ENCODE data around the gene TMTC4. TPM values are rescaled to one million over a fixed set of nuclear protein-coding genes. Genes with fewer than 3 reads are reported as not detected.

Gene TMTC4, protein sequence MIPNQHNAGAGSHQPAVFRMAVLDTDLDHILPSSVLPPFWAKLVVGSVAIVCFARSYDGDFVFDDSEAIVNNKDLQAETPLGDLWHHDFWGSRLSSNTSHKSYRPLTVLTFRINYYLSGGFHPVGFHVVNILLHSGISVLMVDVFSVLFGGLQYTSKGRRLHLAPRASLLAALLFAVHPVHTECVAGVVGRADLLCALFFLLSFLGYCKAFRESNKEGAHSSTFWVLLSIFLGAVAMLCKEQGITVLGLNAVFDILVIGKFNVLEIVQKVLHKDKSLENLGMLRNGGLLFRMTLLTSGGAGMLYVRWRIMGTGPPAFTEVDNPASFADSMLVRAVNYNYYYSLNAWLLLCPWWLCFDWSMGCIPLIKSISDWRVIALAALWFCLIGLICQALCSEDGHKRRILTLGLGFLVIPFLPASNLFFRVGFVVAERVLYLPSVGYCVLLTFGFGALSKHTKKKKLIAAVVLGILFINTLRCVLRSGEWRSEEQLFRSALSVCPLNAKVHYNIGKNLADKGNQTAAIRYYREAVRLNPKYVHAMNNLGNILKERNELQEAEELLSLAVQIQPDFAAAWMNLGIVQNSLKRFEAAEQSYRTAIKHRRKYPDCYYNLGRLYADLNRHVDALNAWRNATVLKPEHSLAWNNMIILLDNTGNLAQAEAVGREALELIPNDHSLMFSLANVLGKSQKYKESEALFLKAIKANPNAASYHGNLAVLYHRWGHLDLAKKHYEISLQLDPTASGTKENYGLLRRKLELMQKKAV
- total RNA-seq: 24.0 and 32.6 TPM in 2 replicates
- polyA plus RNA-seq: 13.3 and 15.0 TPM in 2 replicates

DNA sequence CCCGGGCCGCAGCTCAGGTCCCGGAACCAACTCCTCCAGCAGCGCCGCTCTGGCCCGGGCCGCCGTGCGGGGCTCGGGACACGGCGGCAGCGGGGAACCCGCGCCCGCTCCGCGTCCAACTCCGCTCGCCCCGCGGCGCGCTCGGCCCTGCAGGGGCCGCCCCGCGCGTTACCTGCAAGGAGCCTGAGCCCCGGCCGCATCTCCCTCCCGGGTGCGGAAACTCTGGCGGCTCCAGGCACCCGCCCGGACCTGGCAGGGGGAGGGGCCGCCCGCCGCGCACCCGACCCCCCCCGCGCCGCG, at the start of gene TMTC4:
TMTC4 (minus strand) TSS at position 224 of the 300 bp plus-strand sequence. CDS start 4,433 bp downstream, outside the sequence.
- WGBS (ENCODE audit: low lambda C conversion rate, missing lambda C conversion rate): 0% methylated on average over 21 of the region's 45 CpGs
- no peak for DNase-seq (ENCODE audit: low spot score)
- no peaks in the 10 kb centered on the region for H3K9me2 ChIP-seq (replicated peaks; ENCODE audit: insufficient read depth)
- TF ChIP-seq, protein P1, sequence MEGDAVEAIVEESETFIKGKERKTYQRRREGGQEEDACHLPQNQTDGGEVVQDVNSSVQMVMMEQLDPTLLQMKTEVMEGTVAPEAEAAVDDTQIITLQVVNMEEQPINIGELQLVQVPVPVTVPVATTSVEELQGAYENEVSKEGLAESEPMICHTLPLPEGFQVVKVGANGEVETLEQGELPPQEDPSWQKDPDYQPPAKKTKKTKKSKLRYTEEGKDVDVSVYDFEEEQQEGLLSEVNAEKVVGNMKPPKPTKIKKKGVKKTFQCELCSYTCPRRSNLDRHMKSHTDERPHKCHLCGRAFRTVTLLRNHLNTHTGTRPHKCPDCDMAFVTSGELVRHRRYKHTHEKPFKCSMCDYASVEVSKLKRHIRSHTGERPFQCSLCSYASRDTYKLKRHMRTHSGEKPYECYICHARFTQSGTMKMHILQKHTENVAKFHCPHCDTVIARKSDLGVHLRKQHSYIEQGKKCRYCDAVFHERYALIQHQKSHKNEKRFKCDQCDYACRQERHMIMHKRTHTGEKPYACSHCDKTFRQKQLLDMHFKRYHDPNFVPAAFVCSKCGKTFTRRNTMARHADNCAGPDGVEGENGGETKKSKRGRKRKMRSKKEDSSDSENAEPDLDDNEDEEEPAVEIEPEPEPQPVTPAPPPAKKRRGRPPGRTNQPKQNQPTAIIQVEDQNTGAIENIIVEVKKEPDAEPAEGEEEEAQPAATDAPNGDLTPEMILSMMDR (IDR thresholded peaks at IDR 0.05; ENCODE audit: poor library complexity): no peak
- no peak for TF ChIP-seq EZH2 (IDR thresholded peaks at IDR 0.05; ENCODE audit: borderline replicate concordance)
- no peak for TF ChIP-seq EZH2phosphoT487 (IDR thresholded peaks at IDR 0.05; ENCODE audit: low read depth, severe bottlenecking, unreplicated experiment)
- peak within 1 kb of the TSS; percentile 93 for H3K4me3 ChIP-seq
- H3K27me3 ChIP-seq: peaks cover 6% of the 10 kb centered on the region
- peaks cover 38% of the 10 kb centered on the region for H3K79me2 ChIP-seq
- peak within 1 kb of the TSS; percentile 94 for H3K27ac ChIP-seq
- H3K36me3 ChIP-seq (replicated peaks; ENCODE audit: insufficient read depth, low read depth): no peaks in the 10 kb centered on the region
- peaks cover 14% of the 10 kb centered on the region for H3K4me1 ChIP-seq (ENCODE audit: insufficient read depth)
- peaks cover 4% of the 10 kb centered on the region for H4K20me1 ChIP-seq (ENCODE audit: insufficient read depth, poor library complexity, severe bottlenecking)
- H2AFZ ChIP-seq: peak within 1 kb of the TSS; percentile 63
- peak within 1 kb of the TSS; percentile 92 for H3K4me2 ChIP-seq
- H3K9me3 ChIP-seq (ENCODE audit: low read depth): no peaks in the 10 kb centered on the region

DNA sequence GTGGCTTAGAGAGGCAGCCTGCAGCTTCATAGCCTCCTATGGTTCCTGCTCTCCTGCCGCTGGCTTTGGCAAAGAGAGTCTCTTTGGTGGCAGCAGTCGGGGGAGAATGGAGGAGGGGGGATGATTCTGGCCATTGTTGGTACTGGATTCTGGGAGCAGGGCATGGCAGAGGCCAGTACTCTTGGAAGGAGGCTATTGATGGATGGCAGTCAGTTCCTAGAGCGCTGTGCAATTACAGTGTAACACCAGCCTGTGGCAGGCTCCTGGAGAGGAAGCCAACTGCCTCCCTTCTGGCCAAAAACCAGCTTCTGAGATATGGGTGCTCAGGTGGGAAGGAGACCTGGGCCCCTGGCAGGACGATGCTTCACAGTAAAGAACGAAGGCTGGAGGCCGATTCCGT, 47.9 kb upstream of the TMTC4 start:
- DNase-seq (ENCODE audit: low spot score): no peak
- H3K4me2 ChIP-seq: no peak overlapping the region
- H3K9me2 ChIP-seq (replicated peaks; ENCODE audit: insufficient read depth): no peaks in the 10 kb centered on the region
- 89% methylated on average over 7 of the region's 7 CpGs for WGBS (ENCODE audit: low lambda C conversion rate, missing lambda C conversion rate)
- H2AFZ ChIP-seq: no peak overlapping the region
- H3K4me3 ChIP-seq: no peak overlapping the region
- no peaks in the 10 kb centered on the region for H3K36me3 ChIP-seq (replicated peaks; ENCODE audit: insufficient read depth, low read depth)
- H4K20me1 ChIP-seq (ENCODE audit: insufficient read depth, poor library complexity, severe bottlenecking): no peaks in the 10 kb centered on the region
- H3K9me3 ChIP-seq (ENCODE audit: low read depth): no peaks in the 10 kb centered on the region
- no peak overlapping the region for H3K27ac ChIP-seq
- H3K4me1 ChIP-seq (ENCODE audit: insufficient read depth): no peaks in the 10 kb centered on the region
- H3K79me2 ChIP-seq: no peaks in the 10 kb centered on the region
- no peaks in the 10 kb centered on the region for H3K27me3 ChIP-seq
- TF ChIP-seq EZH2 (IDR thresholded peaks at IDR 0.05; ENCODE audit: borderline replicate concordance) (no peak), EZH2phosphoT487 (IDR thresholded peaks at IDR 0.05; ENCODE audit: low read depth, severe bottlenecking, unreplicated experiment) (no peak)
- TF ChIP-seq, protein P1 (IDR thresholded peaks at IDR 0.05; ENCODE audit: poor library complexity): no peak

- Histone ChIP-seq H3K4me2 (no peak overlapping the region), H3K4me1 (ENCODE audit: insufficient read depth) (no peaks in the 10 kb centered on the region), H2AFZ (no peak overlapping the region), H3K9me3 (ENCODE audit: low read depth) (no peaks in the 10 kb centered on the region), H3K4me3 (no peak overlapping the region), H3K9me2 (replicated peaks; ENCODE audit: insufficient read depth) (no peaks in the 10 kb centered on the region), H3K27me3 (no peaks in the 10 kb centered on the region), H3K27ac (no peak overlapping the region), H3K79me2 (no peaks in the 10 kb centered on the region), H3K36me3 (replicated peaks; ENCODE audit: insufficient read depth, low read depth) (no peaks in the 10 kb centered on the region), H4K20me1 (ENCODE audit: insufficient read depth, poor library complexity, severe bottlenecking) (no peaks in the 10 kb centered on the region)
- no peak for TF ChIP-seq EZH2phosphoT487 (IDR thresholded peaks at IDR 0.05; ENCODE audit: low read depth, severe bottlenecking, unreplicated experiment)
- no peak for TF ChIP-seq EZH2 (IDR thresholded peaks at IDR 0.05; ENCODE audit: borderline replicate concordance)
- TF ChIP-seq, protein P1 (IDR thresholded peaks at IDR 0.05; ENCODE audit: poor library complexity): peak; percentile 63
- peak; percentile 73 for DNase-seq (ENCODE audit: low spot score)
- WGBS (ENCODE audit: low lambda C conversion rate, missing lambda C conversion rate): 30% methylated on average over 6 of the region's 6 CpGs
These were observed 47.4 kb upstream of the TMTC4 start for GRCh38 chr13:100721885-100722512.

Measured in hepatocyte (in vitro differentiated cells).